A549 (cell line): ENCODE data around the gene FOCAD.

Source experiments
- CEBPB ChIP-seq, 2 experiments: fragments of >200 bp in 1 of 2; sonication (Bioruptor Twin) in 1 of 2; formaldehyde crosslinking in 1 of 2; IDR thresholded peaks; 2 replicates each; pipeline ENCODE4 v1.6.1; 2012 to 2016
- CHD2 ChIP-seq: fragments of 150-350 bp; IDR thresholded peaks from 2 replicates; pipeline ENCODE4 v1.6.1; 2014; ENCODE audit warnings: low read length; ENCODE audit not compliant: partially characterized antibody
- EP300 ChIP-seq, 2 experiments: fragments of >200 bp; sonication (Bioruptor Twin); formaldehyde crosslinking; IDR thresholded peaks; 2 replicates in 1 of 2; 3 replicates in 1 of 2; pipeline ENCODE4 v1.6.1; 2016 to 2017
- FOSL2 ChIP-seq, 2 experiments: fragments of 450-650 bp in 1 of 2; fragments of >200 bp in 1 of 2; sonication (Bioruptor Twin) in 1 of 2; formaldehyde crosslinking; IDR thresholded peaks; 2 replicates each; pipeline versions ENCODE4 v1.5.0 to v1.6.1; 2016 to 2020; ENCODE audit warnings: mild to moderate bottlenecking in 1 of 2, moderate library complexity in 1 of 2
- JUN ChIP-seq, 2 experiments: fragments of >200 bp; sonication (Bioruptor Twin); formaldehyde crosslinking; IDR thresholded peaks; 2 replicates in 1 of 2; 3 replicates in 1 of 2; pipeline ENCODE4 v1.6.1; 2016 to 2017
- POLR2A ChIP-seq: IDR thresholded peaks from 2 replicates; pipeline ENCODE4 v1.6.1; 2012; ENCODE audit warnings: mild to moderate bottlenecking, low read length
- TF ChIP-seq, protein P1 (sequence below): fragments of >200 bp; sonication (Bioruptor Twin); formaldehyde crosslinking; IDR thresholded peaks from 3 replicates; pipeline ENCODE4 v1.5.1; 2016

DNA sequence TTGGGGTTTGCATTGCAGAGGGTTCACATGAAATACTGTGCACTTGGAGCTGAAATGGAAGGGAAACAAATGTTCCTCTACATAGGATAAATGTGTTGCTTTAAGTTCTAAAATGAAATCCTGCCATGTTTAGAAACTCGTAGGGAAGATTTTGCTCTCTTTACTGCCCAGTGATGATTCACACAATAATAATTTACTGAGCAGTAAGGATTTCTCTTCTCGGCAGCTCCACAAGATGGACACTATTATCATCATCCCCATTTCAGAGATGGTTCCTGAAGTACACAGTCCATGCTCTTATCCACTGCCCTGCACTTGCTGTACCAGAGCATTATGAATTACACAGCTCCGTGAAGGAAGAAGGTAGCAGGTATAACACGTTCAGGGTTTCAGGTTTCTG, 343.2 kb downstream of the FOCAD start:
- TF ChIP-seq, protein P1, sequence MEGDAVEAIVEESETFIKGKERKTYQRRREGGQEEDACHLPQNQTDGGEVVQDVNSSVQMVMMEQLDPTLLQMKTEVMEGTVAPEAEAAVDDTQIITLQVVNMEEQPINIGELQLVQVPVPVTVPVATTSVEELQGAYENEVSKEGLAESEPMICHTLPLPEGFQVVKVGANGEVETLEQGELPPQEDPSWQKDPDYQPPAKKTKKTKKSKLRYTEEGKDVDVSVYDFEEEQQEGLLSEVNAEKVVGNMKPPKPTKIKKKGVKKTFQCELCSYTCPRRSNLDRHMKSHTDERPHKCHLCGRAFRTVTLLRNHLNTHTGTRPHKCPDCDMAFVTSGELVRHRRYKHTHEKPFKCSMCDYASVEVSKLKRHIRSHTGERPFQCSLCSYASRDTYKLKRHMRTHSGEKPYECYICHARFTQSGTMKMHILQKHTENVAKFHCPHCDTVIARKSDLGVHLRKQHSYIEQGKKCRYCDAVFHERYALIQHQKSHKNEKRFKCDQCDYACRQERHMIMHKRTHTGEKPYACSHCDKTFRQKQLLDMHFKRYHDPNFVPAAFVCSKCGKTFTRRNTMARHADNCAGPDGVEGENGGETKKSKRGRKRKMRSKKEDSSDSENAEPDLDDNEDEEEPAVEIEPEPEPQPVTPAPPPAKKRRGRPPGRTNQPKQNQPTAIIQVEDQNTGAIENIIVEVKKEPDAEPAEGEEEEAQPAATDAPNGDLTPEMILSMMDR, result no peak
- no peak for TF ChIP-seq CEBPB (IDR thresholded peaks at IDR 0.05)
- TF ChIP-seq CHD2, result no peak
- no peak for TF ChIP-seq EP300 (IDR thresholded peaks at IDR 0.05)
- TF ChIP-seq POLR2A, result no peak
- no peak for TF ChIP-seq JUN (IDR thresholded peaks at IDR 0.05)
- no peak for TF ChIP-seq FOSL2 (IDR thresholded peaks at IDR 0.05)
- no peak for TF ChIP-seq FOSL2 (CRISPR knock-in tag; IDR thresholded peaks at IDR 0.05)
